Activated CD8-positive, alpha-beta T cell treated with anti-CD3 and anti-CD28 coated beads for 36 hours (primary cell): ENCODE results near the gene MEGF11. TPM values are rescaled to one million over a fixed set of nuclear protein-coding genes. Genes with fewer than 3 reads are reported as not detected.

Experiments
- ATAC-seq: fragments of 200-7000 bp; cut with Tn5 transposase; one replicate; pipeline ENCODE4 v1.10.0; 2021; ENCODE audit warnings: mild to moderate bottlenecking, moderate library complexity
- CTCF ChIA-PET: fragments of 350-600 bp; sonication (Branson Sonifier 250); formaldehyde crosslinking; loops from one replicate; lab custom pipeline; 2021; ENCODE audit warnings: antibody characterized with exemption; lab: Charles Lee
- POLR2A ChIA-PET: fragments of 350-600 bp; sonication (Branson Sonifier 250); formaldehyde crosslinking; loops from one replicate; lab custom pipeline; 2021; ENCODE audit warnings: antibody characterized with exemption; lab: Charles Lee
- DNase-seq: peaks from one replicate; pipeline ENCODE4 v3.0.0-alpha.2; 2020
- H3K27ac Mint-ChIP-seq: one replicate; pipeline ENCODE4 v1.8.0; 2021; ENCODE audit warnings: mild to moderate bottlenecking, mixed read lengths
- H3K27me3 Mint-ChIP-seq: one replicate; pipeline ENCODE4 v1.8.0; 2021; ENCODE audit warnings: mixed read lengths
- H3K36me3 Mint-ChIP-seq: one replicate; pipeline ENCODE4 v1.8.0; 2021; ENCODE audit warnings: low read depth, mixed read lengths
- H3K4me1 Mint-ChIP-seq: one replicate; pipeline ENCODE4 v1.8.0; 2021; ENCODE audit warnings: low read depth, mixed read lengths
- H3K4me3 Mint-ChIP-seq: one replicate; pipeline ENCODE4 v1.8.0; 2021; ENCODE audit warnings: mild to moderate bottlenecking, moderate library complexity, mixed read lengths
- H3K9me3 Mint-ChIP-seq: one replicate; pipeline ENCODE4 v1.8.0; 2021; ENCODE audit warnings: mixed read lengths
- intact Hi-C: fragments of 100-400 bp; cut with micrococcal nuclease; formaldehyde crosslinking; loops from one replicate; pipeline ENCODE4 v1.10.0; 2022
- total RNA-seq, 2 experiments: library from RNA; stranded (reverse); gene quantifications; one replicate each; pipeline ENCODE4 v1.2.3, GENCODE V29; 2021
- TF ChIP-seq, protein P1 (sequence below): fragments of 200-600 bp; IDR thresholded peaks from one replicate; pipeline ENCODE4 v1.8.0; 2022; ENCODE audit warnings: antibody characterized with exemption, mild to moderate bottlenecking

Gene MEGF11
- total RNA-seq, 2 experiments from 2014 or later = not detected

DNA sequence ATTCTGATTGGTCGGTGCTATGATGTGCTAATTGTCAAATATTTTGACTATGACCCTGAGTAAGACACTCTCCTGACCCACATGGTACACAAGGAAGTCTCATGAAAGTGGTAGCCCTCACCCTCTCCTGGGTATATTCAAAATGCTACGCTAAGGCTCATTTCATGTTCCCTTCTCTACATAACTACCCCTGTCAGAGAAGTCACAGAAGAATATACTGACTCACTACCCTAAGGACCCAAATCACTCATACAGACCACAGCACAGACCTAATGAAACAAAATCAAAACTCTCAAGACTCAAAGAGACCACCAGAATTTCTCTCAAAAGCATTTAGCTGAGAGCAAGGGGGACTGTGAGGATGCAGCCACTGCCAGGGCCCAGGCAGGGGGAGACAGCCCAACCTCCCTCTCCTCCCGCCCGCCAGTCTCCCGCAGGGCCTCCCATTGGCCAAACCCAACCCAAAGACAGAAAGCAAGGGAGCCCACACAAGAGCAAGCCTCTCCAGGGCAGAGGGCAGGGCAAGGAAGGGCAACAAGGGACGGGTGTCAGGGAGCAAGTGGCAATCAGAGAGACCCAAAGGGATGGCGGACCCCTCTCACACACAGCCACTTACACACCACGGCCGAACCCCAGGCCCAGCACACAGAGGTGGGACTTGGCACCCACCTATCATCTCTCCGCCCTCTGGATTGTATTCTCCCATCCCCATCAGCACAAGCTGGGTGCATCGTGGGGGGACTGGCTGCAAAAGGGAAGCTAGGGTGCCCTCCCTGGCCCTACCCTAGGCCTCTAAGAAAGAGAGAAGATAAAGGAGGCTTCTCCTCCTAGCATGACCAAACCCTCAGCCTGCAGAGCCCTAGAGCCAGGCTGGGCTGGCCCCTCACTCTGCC lies 41.6 kb downstream of the MEGF11 start:
- ChIA-PET POLR2A (interaction anchor here (1.2 kb wide), 1 partner anchor 293 kb away, joined by 3 read pairs; the partner anchor contains the start of genes RPL4 and ZWILCH), CTCF (interaction anchor here (1.4 kb wide), 1 partner anchor 75 kb away, joined by 5 read pairs; no protein-coding TSS in a partner anchor)
- Mint-ChIP-seq H3K9me3 (peaks cover 3% of the 10 kb centered on the region), H3K27ac (no peak overlapping the region), H3K4me3 (no peak overlapping the region), H3K27me3 (no peaks in the 10 kb centered on the region), H3K36me3 (no peaks in the 10 kb centered on the region), H3K4me1 (no peaks in the 10 kb centered on the region)
- intact Hi-C loops = no loop called here
- TF ChIP-seq, protein P1, sequence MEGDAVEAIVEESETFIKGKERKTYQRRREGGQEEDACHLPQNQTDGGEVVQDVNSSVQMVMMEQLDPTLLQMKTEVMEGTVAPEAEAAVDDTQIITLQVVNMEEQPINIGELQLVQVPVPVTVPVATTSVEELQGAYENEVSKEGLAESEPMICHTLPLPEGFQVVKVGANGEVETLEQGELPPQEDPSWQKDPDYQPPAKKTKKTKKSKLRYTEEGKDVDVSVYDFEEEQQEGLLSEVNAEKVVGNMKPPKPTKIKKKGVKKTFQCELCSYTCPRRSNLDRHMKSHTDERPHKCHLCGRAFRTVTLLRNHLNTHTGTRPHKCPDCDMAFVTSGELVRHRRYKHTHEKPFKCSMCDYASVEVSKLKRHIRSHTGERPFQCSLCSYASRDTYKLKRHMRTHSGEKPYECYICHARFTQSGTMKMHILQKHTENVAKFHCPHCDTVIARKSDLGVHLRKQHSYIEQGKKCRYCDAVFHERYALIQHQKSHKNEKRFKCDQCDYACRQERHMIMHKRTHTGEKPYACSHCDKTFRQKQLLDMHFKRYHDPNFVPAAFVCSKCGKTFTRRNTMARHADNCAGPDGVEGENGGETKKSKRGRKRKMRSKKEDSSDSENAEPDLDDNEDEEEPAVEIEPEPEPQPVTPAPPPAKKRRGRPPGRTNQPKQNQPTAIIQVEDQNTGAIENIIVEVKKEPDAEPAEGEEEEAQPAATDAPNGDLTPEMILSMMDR = no peak
- ATAC-seq (no peak), DNase-seq (no peak)

DNA sequence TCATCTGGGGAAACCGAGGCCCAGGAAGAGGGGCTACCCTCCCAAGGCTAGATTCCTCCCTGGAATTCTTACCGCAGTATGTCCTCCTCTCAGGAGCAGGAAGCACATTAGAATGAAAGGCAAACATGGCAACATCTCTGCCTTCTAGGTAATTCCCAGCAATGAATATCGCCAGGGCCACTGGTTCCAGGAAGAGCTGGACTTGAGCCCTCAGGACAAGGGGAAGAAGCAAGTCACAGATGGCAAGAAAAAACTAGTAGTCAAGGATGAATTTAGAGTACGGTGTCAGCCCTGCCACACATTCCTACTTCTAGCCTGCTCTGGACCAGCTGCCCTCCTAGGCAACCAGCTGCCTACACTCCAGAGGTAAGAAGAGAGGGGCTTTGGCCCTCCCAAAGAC lies 42.9 kb downstream of the MEGF11 start:
- ATAC-seq = no peak
- H3K27ac Mint-ChIP-seq = no peak overlapping the region
- no peak for DNase-seq
- no peaks in the 10 kb centered on the region for H3K4me1 Mint-ChIP-seq
- TF ChIP-seq, protein P1 = no peak
- POLR2A ChIA-PET = interaction anchor here (1.2 kb wide), 1 partner anchor 294 kb away, joined by 3 read pairs; the partner anchor contains the start of genes RPL4 and ZWILCH
- peaks cover 4% of the 10 kb centered on the region for H3K9me3 Mint-ChIP-seq
- no peaks in the 10 kb centered on the region for H3K27me3 Mint-ChIP-seq
- no peak overlapping the region for H3K4me3 Mint-ChIP-seq
- intact Hi-C loops = no loop called here
- no peaks in the 10 kb centered on the region for H3K36me3 Mint-ChIP-seq
- CTCF ChIA-PET = interaction anchor here (1.4 kb wide), 1 partner anchor 77 kb away, joined by 5 read pairs; no protein-coding TSS in a partner anchor

DNA sequence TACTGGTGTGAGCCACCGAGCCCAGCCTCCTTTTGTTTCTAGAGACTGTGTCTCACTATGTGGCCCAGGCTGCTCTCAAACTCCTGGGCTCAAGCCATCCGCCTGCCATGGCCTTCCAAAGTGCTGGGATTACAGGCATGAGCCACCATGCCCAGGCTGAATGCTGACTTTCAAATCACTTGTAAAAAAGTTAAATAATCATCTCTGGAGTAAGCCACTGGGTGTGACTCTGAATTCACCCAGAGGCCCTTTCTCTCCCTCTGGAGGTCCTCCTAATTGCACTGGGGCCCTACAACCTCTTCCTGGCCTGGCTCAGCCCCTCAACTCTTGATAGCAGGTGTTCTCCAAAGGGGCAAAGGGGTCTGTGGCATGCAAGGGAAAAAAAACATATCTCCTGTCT lies 54.8 kb downstream of the MEGF11 start:
- intact Hi-C loops = no loop called here
- TF ChIP-seq, protein P1 = no peak
- no peaks in the 10 kb centered on the region for H3K4me1 Mint-ChIP-seq
- H3K36me3 Mint-ChIP-seq = no peaks in the 10 kb centered on the region
- CTCF ChIA-PET = no interaction called here
- H3K27ac Mint-ChIP-seq = no peak overlapping the region
- POLR2A ChIA-PET = no interaction called here
- DNase-seq = no peak
- H3K9me3 Mint-ChIP-seq = no peaks in the 10 kb centered on the region
- ATAC-seq = no peak
- H3K27me3 Mint-ChIP-seq = peaks cover 1% of the 10 kb centered on the region
- no peak overlapping the region for H3K4me3 Mint-ChIP-seq

DNA sequence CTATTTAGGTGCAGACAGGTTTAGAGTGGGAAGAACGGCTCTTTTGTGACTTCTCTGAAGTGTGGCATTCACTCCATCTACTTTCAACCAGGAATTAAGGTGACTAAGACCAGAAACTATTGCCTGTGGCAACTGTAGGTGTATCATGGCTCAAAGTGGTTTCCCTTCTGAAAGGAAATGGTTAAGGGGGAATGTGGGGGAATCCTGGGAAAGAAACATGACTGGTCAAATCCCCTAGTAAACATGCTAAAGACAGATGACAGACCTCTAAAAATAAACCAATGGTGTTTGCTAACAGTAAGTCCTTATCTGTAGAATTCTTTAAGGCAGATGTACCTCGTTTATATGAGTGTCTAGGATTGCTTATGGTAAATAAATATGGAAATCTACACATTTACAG lies 56.9 kb downstream of the MEGF11 start:
- DNase-seq (no peak), ATAC-seq (no peak)
- peaks cover 1% of the 10 kb centered on the region for H3K27me3 Mint-ChIP-seq
- CTCF ChIA-PET = no interaction called here
- H3K9me3 Mint-ChIP-seq = no peaks in the 10 kb centered on the region
- H3K27ac Mint-ChIP-seq = no peak overlapping the region
- POLR2A ChIA-PET = no interaction called here
- intact Hi-C loops = no loop called here
- no peaks in the 10 kb centered on the region for H3K36me3 Mint-ChIP-seq
- TF ChIP-seq, protein P1 = no peak
- no peaks in the 10 kb centered on the region for H3K4me1 Mint-ChIP-seq
- no peak overlapping the region for H3K4me3 Mint-ChIP-seq

DNA sequence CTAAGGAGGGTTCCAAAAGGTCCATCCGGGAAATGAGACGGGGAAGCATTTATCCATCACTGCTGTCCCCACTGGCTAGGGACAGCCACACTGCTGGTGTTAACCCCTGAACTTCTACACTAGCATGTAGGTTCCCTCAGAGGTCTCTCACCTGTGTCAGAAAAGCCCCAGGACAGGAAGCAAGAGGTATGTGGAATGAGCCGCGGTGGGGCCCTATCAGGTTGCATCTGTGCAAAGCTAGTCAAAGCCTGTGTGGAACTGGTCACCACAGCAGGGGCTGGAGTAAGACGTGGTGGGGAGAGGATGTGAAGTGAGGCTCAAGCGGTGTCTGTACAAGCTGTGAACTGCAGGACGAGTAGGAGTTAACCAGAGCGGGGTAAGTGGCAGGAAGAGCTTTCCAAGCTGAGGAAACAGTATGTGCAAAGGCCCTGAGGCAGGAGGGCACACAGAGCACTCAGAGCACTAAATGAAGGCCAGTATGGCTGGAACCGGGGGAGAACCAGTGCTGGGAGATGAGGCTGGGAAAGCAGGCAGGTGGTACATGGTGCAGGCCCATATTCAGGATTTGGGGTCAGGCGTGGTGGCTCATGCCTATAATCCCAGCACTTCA lies 57.8 kb downstream of the MEGF11 start:
- Mint-ChIP-seq H3K36me3 (no peaks in the 10 kb centered on the region), H3K4me3 (no peak overlapping the region), H3K9me3 (no peaks in the 10 kb centered on the region), H3K27ac (no peak overlapping the region), H3K27me3 (peaks cover 1% of the 10 kb centered on the region), H3K4me1 (no peaks in the 10 kb centered on the region)
- POLR2A ChIA-PET = no interaction called here
- TF ChIP-seq, protein P1 = no peak
- CTCF ChIA-PET = no interaction called here
- intact Hi-C loops = no loop called here
- DNase-seq = no peak
- no peak for ATAC-seq
